ENCODE data around the gene TSEN34.

DNA sequence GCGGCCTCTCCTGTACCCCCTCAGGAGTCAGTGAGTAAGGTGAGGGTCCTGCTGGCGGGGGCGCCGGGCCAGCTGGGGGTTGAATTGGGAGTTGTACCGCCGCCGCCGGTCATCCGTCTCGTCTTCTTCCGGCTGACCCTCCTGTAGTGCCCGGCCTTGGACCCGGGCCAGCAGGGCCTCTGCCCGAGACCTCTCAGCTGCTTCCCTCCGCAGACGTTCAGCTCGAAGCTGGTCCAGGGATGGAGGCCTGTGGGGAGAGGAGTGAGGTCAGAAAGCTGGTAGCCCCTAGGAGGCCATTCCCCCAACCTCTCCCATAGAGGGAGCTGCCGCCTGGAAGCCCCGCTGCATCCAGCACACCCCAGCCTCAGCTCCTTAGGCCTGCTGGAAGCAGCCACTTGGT is 35.4 kb upstream of the TSEN34 start:
- no peak for TF ChIP-seq CTCF (conservative IDR thresholded peaks at IDR 0.05; ENCODE audit: low read length)
- no peak for TF ChIP-seq EZH2phosphoT487 (IDR thresholded peaks at IDR 0.05; ENCODE audit: borderline replicate concordance)
